H1 (cell line): ENCODE results near the gene PRDM5. TPM values are rescaled to one million over a fixed set of nuclear protein-coding genes. Genes with fewer than 3 reads are reported as not detected.

Source experiments
- CTCF ChIA-PET: fragments of 300-600 bp; sonication (Branson Sonifier 250); formaldehyde crosslinking; loops from one replicate; lab custom pipeline; 2021; ENCODE audit not compliant: partially characterized antibody; lab: Charles Lee
- POLR2A ChIA-PET: fragments of 300-600 bp; sonication (Branson Sonifier 250); formaldehyde crosslinking; loops from one replicate; lab custom pipeline; 2021; ENCODE audit warnings: inconsistent platforms; ENCODE audit not compliant: partially characterized antibody; lab: Charles Lee
- DNase-seq, 2 experiments: peaks; one replicate each; pipeline versions ENCODE4 v3.0.0 to v3.0.0-alpha.2; 2010 to 2022; ENCODE audit warnings: low spot score in 2 of 2, low read depth in 1 of 2, mixed read lengths in 1 of 2
- FAIRE-seq: peaks from 2 replicates; lab custom pipeline; 2011; peaks lifted over from hg19 to GRCh38; lab: Jason Lieb, UNC
- H2AFZ ChIP-seq: 2 replicates; pipeline ENCODE4 v1.8.1; 2012; ENCODE audit warnings: low read length, inconsistent platforms
- H2AK5ac ChIP-seq: 2 replicates; pipeline ENCODE4 v1.6.1; 2013; ENCODE audit warnings: low read depth, low read length
- H2BK120ac ChIP-seq: replicated peaks from 2 replicates; pipeline ENCODE3; 2013; ENCODE audit warnings: low read depth, low read length, inconsistent platforms
- H2BK12ac ChIP-seq: 2 replicates; pipeline ENCODE4 v1.6.1; 2013; ENCODE audit warnings: low read depth, low read length
- H2BK15ac ChIP-seq: 2 replicates; pipeline ENCODE4 v1.6.1; 2013; ENCODE audit warnings: low read length
- H2BK20ac ChIP-seq: 2 replicates; pipeline ENCODE4 v1.6.1; 2013; ENCODE audit warnings: low read length
- H2BK5ac ChIP-seq: 2 replicates; pipeline ENCODE4 v1.6.1; 2013; ENCODE audit warnings: low read depth, low read length
- H3K14ac ChIP-seq: 2 replicates; pipeline ENCODE4 v1.6.1; 2013; ENCODE audit warnings: inconsistent platforms; ENCODE audit not compliant: insufficient read length
- H3K18ac ChIP-seq: 2 replicates; pipeline ENCODE4 v1.6.1; 2013; ENCODE audit warnings: low read length; ENCODE audit errors: extremely low read depth
- H3K23ac ChIP-seq: 2 replicates; pipeline ENCODE4 v1.6.1; 2013; ENCODE audit warnings: inconsistent platforms; ENCODE audit not compliant: insufficient read length
- H3K23me2 ChIP-seq: 2 replicates; pipeline ENCODE4 v1.6.1; 2013; ENCODE audit warnings: low read depth, low read length
- H3K27ac ChIP-seq: 2 replicates; pipeline ENCODE4 v1.6.1; 2011; ENCODE audit warnings: low read depth, low read length, inconsistent platforms
- H3K27me3 ChIP-seq, 4 experiments: replicated peaks in 1 of 4; 1 replicate in 1 of 4; 2 replicates in 3 of 4; pipeline versions ENCODE4 v1.6.1 to v1.8.1; 2011 to 2013; ENCODE audit warnings: low read length in 3 of 4, mild to moderate bottlenecking in 3 of 4, inconsistent platforms in 2 of 4, mixed read lengths in 2 of 4, moderate library complexity in 1 of 4; ENCODE audit not compliant: control insufficient read depth in 3 of 4, insufficient read depth in 3 of 4; ENCODE audit errors: extremely low read depth in 1 of 4
- H3K36me3 ChIP-seq, 4 experiments: 2 replicates each; pipeline versions ENCODE4 v1.6.1 to v1.8.1; 2011 to 2013; ENCODE audit warnings: mild to moderate bottlenecking in 4 of 4, low read length in 3 of 4, moderate library complexity in 2 of 4, control low read depth in 1 of 4, inconsistent platforms in 1 of 4; ENCODE audit not compliant: insufficient read depth in 4 of 4, control insufficient read depth in 2 of 4
- H3K4ac ChIP-seq: replicated peaks from 2 replicates; pipeline ENCODE3; 2013; ENCODE audit warnings: low read length, low read depth, mixed read lengths, inconsistent platforms; ENCODE audit not compliant: insufficient read length
- H3K4me1 ChIP-seq, 4 experiments: replicated peaks in 1 of 4; 1 replicate in 1 of 4; 2 replicates in 3 of 4; pipeline versions ENCODE4 v1.6.1 to v1.8.1; 2011 to 2013; ENCODE audit warnings: low read length in 3 of 4, inconsistent platforms in 2 of 4, mixed read lengths in 1 of 4; ENCODE audit not compliant: insufficient read depth in 4 of 4, control insufficient read depth in 3 of 4
- H3K4me2 ChIP-seq, 2 experiments: 2 replicates each; pipeline versions ENCODE4 v1.6.1 to v1.8.1; 2011 to 2013; ENCODE audit warnings: low read depth in 2 of 2, low read length in 2 of 2, control low read depth in 1 of 2, inconsistent platforms in 1 of 2, mild to moderate bottlenecking in 1 of 2; ENCODE audit not compliant: insufficient read depth in 1 of 2
- H3K4me3 ChIP-seq, 4 experiments: fragments of 200-600, 300-600 bp in 1 of 4; sonication (generic), shearing (Covaris generic), sonication (Bioruptor Twin) in 1 of 4; 2 replicates each; pipeline versions ENCODE4 v1.5.1 to v1.8.1; 2011 to 2016; ENCODE audit warnings: low read length in 4 of 4, low read depth in 3 of 4, control low read depth in 2 of 4, inconsistent platforms in 2 of 4, mild to moderate bottlenecking in 2 of 4, mixed read lengths in 1 of 4, moderate library complexity in 1 of 4; ENCODE audit not compliant: insufficient read depth in 2 of 4; ENCODE audit errors: extremely low read depth in 1 of 4
- H3K56ac ChIP-seq: replicated peaks from 2 replicates; pipeline ENCODE3; 2013; ENCODE audit warnings: low read depth, mild to moderate bottlenecking, mixed read lengths, low read length, inconsistent platforms; ENCODE audit not compliant: insufficient read length
- H3K79me1 ChIP-seq: 2 replicates; pipeline ENCODE4 v1.6.1; 2013; ENCODE audit warnings: low read depth, low read length, control low read depth
- H3K79me2 ChIP-seq, 2 experiments: 2 replicates each; pipeline versions ENCODE4 v1.6.1 to v1.8.1; 2012 to 2013; ENCODE audit warnings: low read length in 2 of 2, mild to moderate bottlenecking in 2 of 2, inconsistent platforms in 1 of 2; ENCODE audit not compliant: insufficient read depth in 2 of 2, control insufficient read depth in 1 of 2
- H3K9ac ChIP-seq, 4 experiments: replicated peaks in 1 of 4; 1 replicate in 1 of 4; 2 replicates in 3 of 4; pipeline versions ENCODE4 v1.6.1 to v1.8.1; 2011 to 2013; ENCODE audit warnings: low read depth in 3 of 4, low read length in 3 of 4, control low read depth in 2 of 4, mild to moderate bottlenecking in 2 of 4, moderate library complexity in 2 of 4, inconsistent platforms in 1 of 4; ENCODE audit errors: extremely low read depth in 1 of 4
- H3K9me3 ChIP-seq, 2 experiments: 2 replicates each; pipeline versions ENCODE4 v1.6.1 to v1.8.1; 2012 to 2013; ENCODE audit warnings: mild to moderate bottlenecking in 2 of 2, moderate library complexity in 2 of 2, control low read depth in 1 of 2, inconsistent platforms in 1 of 2, low read depth in 1 of 2, low read length in 1 of 2, mixed read lengths in 1 of 2; ENCODE audit not compliant: insufficient read depth in 2 of 2
- H4K20me1 ChIP-seq, 2 experiments: replicated peaks in 1 of 2; 2 replicates each; pipeline versions ENCODE3 to v1.8.1; 2011 to 2013; ENCODE audit warnings: inconsistent platforms in 2 of 2, low read length in 2 of 2, mild to moderate bottlenecking in 1 of 2; ENCODE audit not compliant: insufficient read depth in 2 of 2, control insufficient read depth in 1 of 2
- H4K5ac ChIP-seq: 2 replicates; pipeline ENCODE4 v1.6.1; 2013; ENCODE audit warnings: low read length, low read depth, mixed read lengths, inconsistent platforms; ENCODE audit not compliant: insufficient read length
- H4K8ac ChIP-seq: 2 replicates; pipeline ENCODE4 v1.8.0; 2013; ENCODE audit warnings: mild to moderate bottlenecking, moderate library complexity, low read length, inconsistent platforms; ENCODE audit not compliant: insufficient read depth; ENCODE audit errors: extremely low read depth
- H4K91ac ChIP-seq: replicated peaks from 2 replicates; pipeline ENCODE3; 2013; ENCODE audit warnings: low read length, mixed read lengths, inconsistent platforms; ENCODE audit not compliant: insufficient read length
- RNF2 ChIP-seq: fragments of 200-900, 300-1000 bp; sonication (generic); IDR thresholded peaks from 2 replicates; pipeline ENCODE4 v1.7.1; 2016; ENCODE audit warnings: borderline replicate concordance, low read depth, mild to moderate bottlenecking, antibody characterized with exemption, low read length; ENCODE audit not compliant: poor library complexity, severe bottlenecking; ENCODE audit errors: missing control alignments
- WGBS, 2 experiments: shearing (Covaris generic) in 1 of 2; methylation state at CpG; one replicate each; pipeline versions ENCODE4 v1.1.6 to v1.1.7; 2013 to 2015; ENCODE audit warnings: low lambda C conversion rate in 2 of 2, mixed read lengths in 2 of 2, inconsistent platforms in 1 of 2, low coverage in 1 of 2, missing lambda C conversion rate in 1 of 2; ENCODE audit not compliant: insufficient replicate concordance in 2 of 2, insufficient coverage in 1 of 2, insufficient read length in 1 of 2; ENCODE audit errors: extremely low coverage in 1 of 2, missing lambda C conversion rate in 1 of 2; 5-methylcytosine and 5-hydroxymethylcytosine counted together
- polyA plus RNA-seq, 7 experiments: library from polyadenylated mRNA; depleted of rRNA in 3 of 7; stranded (reverse) in 5 of 7; unstranded in 2 of 7; fragments of >200 nt in 5 of 7; fragments of 200-250 nt in 2 of 7; gene quantifications; 1 replicate in 5 of 7; 2 replicates in 1 of 7; 4 replicates in 1 of 7; pipeline versions ENCODE4 v1.2.1 to v1.2.3, GENCODE V29; 2011 to 2013; ENCODE audit warnings: missing spikeins in 2 of 7, mixed read lengths in 2 of 7
- total RNA-seq: library from RNA; stranded (reverse); fragmentation: NEBNext Ultra II Directional; extraction: Animal tissue kit (Norgen Biotek cat#: 25700); gene quantifications from 2 replicates; pipeline ENCODE4 v1.2.1, GENCODE V29; 2021

PRDM5 gene
- total and polyA plus RNA-seq, 2 of the 8 experiments (the other 6 are each of a cell fraction or from before 2014, with no cell fraction given): 8.2 to 23.4 TPM

DNA sequence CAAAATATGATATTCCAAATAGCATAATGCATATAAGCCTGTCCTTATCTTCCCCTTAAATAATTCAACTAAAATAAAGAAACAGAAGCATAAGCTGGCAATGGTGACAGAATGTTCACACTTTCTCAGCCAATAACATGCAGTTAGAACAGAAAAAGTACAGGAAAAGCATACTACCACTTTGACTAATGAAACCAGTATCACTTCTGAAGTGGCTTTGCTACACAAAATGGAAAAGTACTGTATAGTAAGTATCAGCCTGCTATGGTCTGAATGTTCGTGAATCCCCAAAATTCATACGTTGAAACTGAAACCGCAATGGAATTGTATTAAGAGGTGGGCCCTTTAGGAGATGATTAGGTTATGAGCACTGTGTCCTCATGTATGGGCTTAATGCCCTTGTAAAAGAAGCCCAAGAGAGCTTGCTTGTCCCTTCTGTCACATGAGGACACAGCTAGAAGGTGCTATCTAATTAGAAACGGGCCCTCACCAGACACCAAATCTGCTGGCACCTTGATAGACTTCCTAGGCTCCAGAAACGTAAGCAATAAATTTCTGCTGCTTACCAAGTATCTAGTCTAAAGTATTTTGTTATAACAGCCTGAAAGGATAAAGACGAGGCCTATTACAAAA, 102.6 kb downstream of the PRDM5 start:
- no peaks in the 10 kb centered on the region for H3K23me2 ChIP-seq
- no peak overlapping the region for H3K9ac ChIP-seq
- 92% methylated on average over 6 of the region's 6 CpGs; no CpG with 5 or more reads in 1 of the 2 experiments for WGBS, 2 experiments
- CTCF ChIA-PET: interaction anchor here (0.6 to 1.3 kb wide), 2 partner anchors 99 to 373 kb away, joined by 3 read pairs; no protein-coding TSS in a partner anchor
- H2BK12ac ChIP-seq: no peak overlapping the region
- no peak for DNase-seq
- no peak overlapping the region for H3K18ac ChIP-seq
- H3K79me1 ChIP-seq: no peaks in the 10 kb centered on the region
- H2BK5ac ChIP-seq: no peak overlapping the region
- H3K4ac ChIP-seq: no peak overlapping the region
- no peaks in the 10 kb centered on the region for H3K79me2 ChIP-seq
- no peak overlapping the region for H3K4me2 ChIP-seq
- no peaks in the 10 kb centered on the region for H3K9me3 ChIP-seq
- POLR2A ChIA-PET: no interaction called here
- H3K56ac ChIP-seq: no peak overlapping the region
- no peak overlapping the region for H3K4me3 ChIP-seq
- H3K4me1 ChIP-seq: peaks cover 0 to 2% (median 0%) of the 10 kb centered on the region in 4 experiments; a peak in 1 of 7 replicates
- FAIRE-seq: no peak
- H2AK5ac ChIP-seq: no peak overlapping the region
- H2AFZ ChIP-seq: no peak overlapping the region
- H2BK15ac ChIP-seq: no peak overlapping the region
- peaks cover 0 to 2% of the 10 kb centered on the region in 2 experiments for H4K20me1 ChIP-seq
- no peak overlapping the region for H2BK120ac ChIP-seq
- H3K27me3 ChIP-seq: no peaks in the 10 kb centered on the region
- no peak overlapping the region for H4K8ac ChIP-seq
- no peak overlapping the region for H4K91ac ChIP-seq
- H3K36me3 ChIP-seq: no peaks in the 10 kb centered on the region
- no peak for TF ChIP-seq RNF2
- TF ChIP-seq, all 59 proteins: peak for 0
- Histone ChIP-seq H2BK20ac (no peak overlapping the region), H3K14ac (no peak overlapping the region), H3K23ac (no peak overlapping the region), H4K5ac (no peak overlapping the region), H3K27ac (no peak overlapping the region)
